HG03457 (cell line): ENCODE data around the gene JKAMP.
A peak's percentile ranks its signal among the peaks of the same experiment; 100 is the strongest.

Source experiments
- ATAC-seq: cut with Tn5 transposase; IDR thresholded peaks from one replicate; pipeline ENCODE4 v1.9.1; 2021; ENCODE audit warnings: moderate number of reproducible peaks; ENCODE audit not compliant: unreplicated experiment

Gene JKAMP

GRCh38 chr14:59480166-59480565 is 4.2 kb upstream of the JKAMP start:
- no peak for ATAC-seq

GRCh38 chr14:59481407-59481806 is 2.9 kb upstream of the JKAMP start:
- no peak for ATAC-seq

- no peak for ATAC-seq
Observed at GRCh38 chr14:59481871-59482540, 2.3 kb upstream of the JKAMP start.

GRCh38 chr14:59482541-59483331 is 1.6 kb upstream of the JKAMP start:
- no peak for ATAC-seq

GRCh38 chr14:59483363-59483762 is 954 bp upstream of the JKAMP start:
- no peak for ATAC-seq

GRCh38 chr14:59484639-59485175 is 390 bp downstream of the JKAMP start:
- ATAC-seq = peak; percentile 31

- ATAC-seq = no peak
Observed at GRCh38 chr14:59490756-59491155, 6.4 kb downstream of the JKAMP start.

- no peak for ATAC-seq
Observed at GRCh38 chr14:59492384-59492783, 8.1 kb downstream of the JKAMP start.

GRCh38 chr14:59500732-59501131 is 16.4 kb downstream of the JKAMP start:
- no peak for ATAC-seq

- no peak for ATAC-seq
Observed at GRCh38 chr14:59503256-59503655, 18.9 kb downstream of the JKAMP start.

GRCh38 chr14:59507063-59507751 is 22.9 kb downstream of the JKAMP start:
- no peak for ATAC-seq

GRCh38 chr14:59507752-59508103 is 23.4 kb downstream of the JKAMP start:
- no peak for ATAC-seq

- ATAC-seq = no peak
Observed at GRCh38 chr14:59509101-59509500, 24.8 kb downstream of the JKAMP start.

- no peak for ATAC-seq
Observed at GRCh38 chr14:59510001-59510400, 25.7 kb downstream of the JKAMP start.

GRCh38 chr14:59510966-59511365 is 26.6 kb downstream of the JKAMP start:
- no peak for ATAC-seq

GRCh38 chr14:59511916-59512575 is 27.7 kb downstream of the JKAMP start:
- no peak for ATAC-seq

GRCh38 chr14:59520224-59520623 is 35.9 kb downstream of the JKAMP start:
- ATAC-seq = no peak

- no peak for ATAC-seq
Observed at GRCh38 chr14:59529189-59529588, 44.9 kb downstream of the JKAMP start.

GRCh38 chr14:59530349-59530748 is 46.0 kb downstream of the JKAMP start:
- ATAC-seq = no peak

GRCh38 chr14:59532419-59532818 is 48.1 kb downstream of the JKAMP start:
- no peak for ATAC-seq

GRCh38 chr14:59534361-59534987 is 50.2 kb downstream of the JKAMP start:
- ATAC-seq = no peak
